ENCODE measurements around the gene GALNT18. TPM values are rescaled to one million over a fixed set of nuclear protein-coding genes. Genes with fewer than 3 reads are reported as not detected.

Gene GALNT18
- total RNA-seq, 3 donors from 2014 or later (not counting 1 experiment from before 2014, with no cell fraction given) = 0.18 to 0.42 (median 0.38) TPM

DNA sequence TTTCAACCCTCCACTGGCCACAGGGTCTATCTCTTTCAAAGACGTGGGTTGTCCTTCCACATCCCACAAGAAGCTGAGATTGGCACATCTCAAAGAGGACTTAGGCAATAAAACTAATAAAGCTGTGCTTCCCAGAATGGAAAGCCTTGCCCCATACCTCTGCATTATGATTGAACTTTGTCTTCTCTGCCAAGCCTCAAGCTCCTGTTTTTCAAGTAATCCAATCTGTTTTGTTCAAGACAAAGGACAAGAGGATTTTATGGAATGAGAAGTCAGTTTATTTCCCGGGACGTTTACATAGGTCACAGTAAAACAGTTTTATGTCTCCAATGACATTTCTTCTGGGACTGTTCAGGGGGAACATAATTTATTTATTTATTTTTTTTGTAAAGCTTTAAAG is 108.4 kb downstream of the GALNT18 start:
- Mint-ChIP-seq H3K36me3 (no peaks in the 10 kb centered on the region), H3K27ac (no peak overlapping the region), H3K4me3 (no peak overlapping the region), H3K4me1 (no peaks in the 10 kb centered on the region), H3K9me3 (no peaks in the 10 kb centered on the region), H3K27me3 (ENCODE audit: low read depth in 2 of 2) (peaks cover 6 to 7% of the 10 kb centered on the region in 2 donors)
- no peak for DNase-seq
- Histone ChIP-seq H3K4me3 (ENCODE audit: low read length) (no peak overlapping the region), H3K27me3 (ENCODE audit: control insufficient read depth, insufficient read depth, low read length) (no peaks in the 10 kb centered on the region), H3K9me3 (ENCODE audit: control insufficient read depth, insufficient read depth, low read length) (no peaks in the 10 kb centered on the region), H3K4me1 (ENCODE audit: control insufficient read depth, insufficient read depth, low read length) (no peaks in the 10 kb centered on the region), H3K27ac (ENCODE audit: low read length) (no peak overlapping the region), H3K36me3 (ENCODE audit: control insufficient read depth, insufficient read depth, low read length) (no peaks in the 10 kb centered on the region)
- no peak for ATAC-seq
- intact Hi-C loops (cut with micrococcal nuclease) = no loop called here
- WGBS (ENCODE audit: insufficient coverage) = 83% methylated on average over 3 of the region's 3 CpGs
- TF ChIP-seq, protein P1, sequence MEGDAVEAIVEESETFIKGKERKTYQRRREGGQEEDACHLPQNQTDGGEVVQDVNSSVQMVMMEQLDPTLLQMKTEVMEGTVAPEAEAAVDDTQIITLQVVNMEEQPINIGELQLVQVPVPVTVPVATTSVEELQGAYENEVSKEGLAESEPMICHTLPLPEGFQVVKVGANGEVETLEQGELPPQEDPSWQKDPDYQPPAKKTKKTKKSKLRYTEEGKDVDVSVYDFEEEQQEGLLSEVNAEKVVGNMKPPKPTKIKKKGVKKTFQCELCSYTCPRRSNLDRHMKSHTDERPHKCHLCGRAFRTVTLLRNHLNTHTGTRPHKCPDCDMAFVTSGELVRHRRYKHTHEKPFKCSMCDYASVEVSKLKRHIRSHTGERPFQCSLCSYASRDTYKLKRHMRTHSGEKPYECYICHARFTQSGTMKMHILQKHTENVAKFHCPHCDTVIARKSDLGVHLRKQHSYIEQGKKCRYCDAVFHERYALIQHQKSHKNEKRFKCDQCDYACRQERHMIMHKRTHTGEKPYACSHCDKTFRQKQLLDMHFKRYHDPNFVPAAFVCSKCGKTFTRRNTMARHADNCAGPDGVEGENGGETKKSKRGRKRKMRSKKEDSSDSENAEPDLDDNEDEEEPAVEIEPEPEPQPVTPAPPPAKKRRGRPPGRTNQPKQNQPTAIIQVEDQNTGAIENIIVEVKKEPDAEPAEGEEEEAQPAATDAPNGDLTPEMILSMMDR (IDR thresholded peaks at IDR 0.05) = no peak

DNA sequence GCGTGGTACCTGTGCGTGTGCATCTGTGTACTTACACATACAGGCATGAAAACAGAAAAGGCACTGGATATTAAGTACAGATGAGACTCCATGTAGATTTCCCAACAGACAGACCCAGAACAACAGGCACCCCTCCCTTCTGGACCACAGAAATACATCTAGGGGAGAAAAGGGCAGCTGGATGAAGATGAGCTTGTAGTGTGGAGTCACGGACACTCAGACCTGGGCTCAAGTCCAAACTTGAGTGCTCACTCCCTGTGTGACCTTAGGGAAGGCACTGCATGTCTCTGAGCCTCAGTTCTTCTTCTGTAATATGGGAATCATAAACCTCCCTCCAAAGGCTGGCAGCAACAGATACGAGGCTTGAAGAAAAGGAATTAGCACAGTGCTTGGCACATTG is 108.9 kb downstream of the GALNT18 start:
- no peak overlapping the region for H3K4me3 ChIP-seq (ENCODE audit: low read length)
- H3K36me3 ChIP-seq (ENCODE audit: control insufficient read depth, insufficient read depth, low read length) = no peaks in the 10 kb centered on the region
- no peak overlapping the region for H3K27ac Mint-ChIP-seq
- WGBS (ENCODE audit: insufficient coverage) = 83% methylated on average over 3 of the region's 4 CpGs
- peaks cover 9 to 12% of the 10 kb centered on the region in 2 donors for H3K27me3 Mint-ChIP-seq (ENCODE audit: low read depth in 2 of 2)
- no peaks in the 10 kb centered on the region for H3K4me1 ChIP-seq (ENCODE audit: control insufficient read depth, insufficient read depth, low read length)
- H3K4me1 Mint-ChIP-seq = no peaks in the 10 kb centered on the region
- H3K4me3 Mint-ChIP-seq = no peak overlapping the region
- no peaks in the 10 kb centered on the region for H3K9me3 ChIP-seq (ENCODE audit: control insufficient read depth, insufficient read depth, low read length)
- DNase-seq (no peak), ATAC-seq (no peak)
- no peak overlapping the region for H3K27ac ChIP-seq (ENCODE audit: low read length)
- TF ChIP-seq, protein P1 (IDR thresholded peaks at IDR 0.05) = no peak
- intact Hi-C loops (cut with micrococcal nuclease) = no loop called here
- H3K27me3 ChIP-seq (ENCODE audit: control insufficient read depth, insufficient read depth, low read length) = no peaks in the 10 kb centered on the region
- H3K9me3 Mint-ChIP-seq = no peaks in the 10 kb centered on the region
- no peaks in the 10 kb centered on the region for H3K36me3 Mint-ChIP-seq

DNA sequence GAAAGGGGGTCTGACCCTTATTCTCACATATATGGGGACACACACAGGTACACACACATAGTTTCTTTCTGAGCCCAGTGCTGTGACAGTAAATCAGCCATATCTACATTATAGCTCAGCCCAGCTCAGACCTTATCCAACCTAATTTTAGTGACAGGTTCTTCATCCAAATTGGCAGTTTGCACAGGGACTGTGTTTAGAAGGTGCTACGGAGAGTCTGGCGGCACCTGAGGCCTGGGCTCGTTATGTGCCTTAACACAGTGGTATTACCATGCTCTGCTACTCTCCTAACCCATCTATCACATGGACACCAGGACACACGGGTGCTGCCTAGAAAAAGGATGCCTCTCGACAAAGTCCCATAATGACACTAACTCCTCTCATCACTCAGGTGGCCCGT is 109.3 kb downstream of the GALNT18 start:
- H3K9me3 ChIP-seq (ENCODE audit: control insufficient read depth, insufficient read depth, low read length) = no peaks in the 10 kb centered on the region
- Mint-ChIP-seq H3K27ac (no peak overlapping the region), H3K36me3 (no peaks in the 10 kb centered on the region), H3K4me3 (no peak overlapping the region), H3K27me3 (ENCODE audit: low read depth in 2 of 2) (peaks cover 11 to 16% of the 10 kb centered on the region in 2 donors), H3K4me1 (no peaks in the 10 kb centered on the region), H3K9me3 (no peaks in the 10 kb centered on the region)
- DNase-seq (no peak), ATAC-seq (no peak)
- H3K27ac ChIP-seq (ENCODE audit: low read length) = no peak overlapping the region
- H3K36me3 ChIP-seq (ENCODE audit: control insufficient read depth, insufficient read depth, low read length) = no peaks in the 10 kb centered on the region
- TF ChIP-seq, protein P1 (IDR thresholded peaks at IDR 0.05) = no peak
- no peaks in the 10 kb centered on the region for H3K4me1 ChIP-seq (ENCODE audit: control insufficient read depth, insufficient read depth, low read length)
- 94% methylated on average over 4 of the region's 6 CpGs for WGBS (ENCODE audit: insufficient coverage)
- no peaks in the 10 kb centered on the region for H3K27me3 ChIP-seq (ENCODE audit: control insufficient read depth, insufficient read depth, low read length)
- intact Hi-C loops (cut with micrococcal nuclease) = no loop called here
- H3K4me3 ChIP-seq (ENCODE audit: low read length) = no peak overlapping the region

DNA sequence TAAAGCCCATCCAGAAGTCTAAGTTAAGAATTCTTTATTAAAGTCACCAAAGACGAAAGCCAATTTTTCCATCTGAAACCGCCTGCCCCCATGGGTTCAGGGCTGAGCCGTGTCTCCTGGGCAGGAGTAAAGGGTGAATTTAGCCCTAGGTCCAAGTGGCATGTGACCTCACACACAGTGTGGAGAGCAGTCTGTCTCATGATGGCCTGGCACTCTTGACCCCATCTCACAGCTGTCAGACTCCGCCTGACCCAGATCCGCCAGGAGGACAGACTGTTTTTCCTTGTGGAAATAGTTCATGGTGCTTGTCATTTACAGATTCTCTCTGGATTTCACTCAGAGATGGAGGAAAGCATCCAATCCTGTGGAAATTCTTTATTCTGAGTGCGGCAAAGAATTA is 109.7 kb downstream of the GALNT18 start:
- Mint-ChIP-seq H3K4me3 (no peak overlapping the region), H3K27ac (no peak overlapping the region), H3K9me3 (no peaks in the 10 kb centered on the region), H3K36me3 (no peaks in the 10 kb centered on the region), H3K4me1 (no peaks in the 10 kb centered on the region), H3K27me3 (ENCODE audit: low read depth in 2 of 2) (peaks cover 11 to 20% of the 10 kb centered on the region in 2 donors)
- 94% methylated on average over 5 of the region's 6 CpGs for WGBS (ENCODE audit: insufficient coverage)
- H3K4me3 ChIP-seq (ENCODE audit: low read length) = no peak overlapping the region
- no peak overlapping the region for H3K27ac ChIP-seq (ENCODE audit: low read length)
- no peaks in the 10 kb centered on the region for H3K9me3 ChIP-seq (ENCODE audit: control insufficient read depth, insufficient read depth, low read length)
- intact Hi-C loops (cut with micrococcal nuclease) = no loop called here
- no peaks in the 10 kb centered on the region for H3K36me3 ChIP-seq (ENCODE audit: control insufficient read depth, insufficient read depth, low read length)
- TF ChIP-seq, protein P1 (IDR thresholded peaks at IDR 0.05) = no peak
- ATAC-seq (no peak), DNase-seq (no peak)
- no peaks in the 10 kb centered on the region for H3K27me3 ChIP-seq (ENCODE audit: control insufficient read depth, insufficient read depth, low read length)
- no peaks in the 10 kb centered on the region for H3K4me1 ChIP-seq (ENCODE audit: control insufficient read depth, insufficient read depth, low read length)

All from natural killer cell (primary cell).